Left forelimb (tissue), 1 donor: ENCODE measurements around the gene SDR9C7.
"Not testable (repeated sequence)": the region's sequence is repeated elsewhere in the genome, so short reads cannot be mapped to it uniquely, and the experiment has no call there.

Source experiments
- DNase-seq: peaks from one replicate; pipeline ENCODE4 v3.0.0-alpha.2; 2018; ENCODE audit warnings: low spot score

SDR9C7 gene

GRCh38 chr12:56933826-56934625 lies at the start of gene SDR9C7:
Gene SDR9C7 (minus strand): TSS chr12:56934408. CDS start chr12:56934261, 147 bp downstream.
- DNase-seq = peak; percentile 47

DNA sequence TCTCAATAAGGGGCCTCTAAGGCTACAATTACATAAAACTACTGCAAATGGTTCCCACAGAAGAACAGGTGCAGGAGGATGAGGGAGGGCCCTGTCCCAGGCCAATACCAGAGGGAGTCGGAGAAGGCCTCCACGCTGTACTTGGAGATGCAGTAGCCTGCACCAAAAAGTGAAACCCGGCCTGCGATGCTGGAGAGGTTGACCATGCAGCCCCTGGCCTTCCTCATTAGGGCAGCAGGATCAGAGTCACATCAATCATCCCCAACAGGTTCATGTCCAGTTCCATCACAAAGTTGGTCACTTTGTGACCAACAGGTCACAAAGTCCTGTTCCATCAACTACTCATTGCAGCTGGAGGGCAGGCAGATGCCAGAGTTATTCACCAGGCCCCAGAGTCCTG lies 49.2 kb upstream of the SDR9C7 start:
- no peak for DNase-seq

DNA sequence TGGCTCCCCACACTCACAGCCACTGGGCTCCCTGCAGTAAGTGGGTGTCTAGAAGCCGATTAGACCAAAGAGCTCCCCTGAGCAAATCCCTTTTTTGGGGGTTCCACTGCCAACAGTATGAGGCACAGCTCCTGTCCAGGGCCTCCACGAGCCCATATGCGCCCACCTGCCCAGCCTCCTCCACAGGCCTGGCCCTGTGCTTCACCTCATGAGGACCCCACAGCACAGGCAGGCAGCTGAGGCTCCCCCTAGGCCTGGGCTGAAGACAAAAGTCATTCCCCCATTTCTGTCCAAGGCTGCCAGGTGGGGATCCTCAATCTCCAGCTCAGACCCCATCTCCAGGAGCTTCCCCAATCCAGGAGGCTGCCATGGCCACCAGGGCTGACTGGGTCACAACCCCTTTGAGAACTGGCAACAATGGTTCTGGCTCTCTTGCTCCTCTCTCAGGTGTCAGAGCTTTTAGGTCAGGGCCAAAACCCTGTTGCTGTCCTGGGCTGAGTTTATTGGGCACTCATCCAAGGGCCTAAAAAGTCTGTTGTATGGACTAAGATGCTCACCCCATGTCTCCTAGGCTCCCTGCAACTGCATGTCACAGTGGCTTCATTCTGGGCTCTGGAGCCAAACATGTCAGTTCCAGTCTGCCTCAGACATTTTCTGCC lies 48.5 kb upstream of the SDR9C7 start:
- DNase-seq = not testable (repeated sequence)

- no peak for DNase-seq
These were observed 46.8 kb upstream of the SDR9C7 start for GRCh38 chr12:56980941-56981530.

GRCh38 chr12:56980268-56980667 lies 46.1 kb upstream of the SDR9C7 start:
- DNase-seq = no peak

DNA sequence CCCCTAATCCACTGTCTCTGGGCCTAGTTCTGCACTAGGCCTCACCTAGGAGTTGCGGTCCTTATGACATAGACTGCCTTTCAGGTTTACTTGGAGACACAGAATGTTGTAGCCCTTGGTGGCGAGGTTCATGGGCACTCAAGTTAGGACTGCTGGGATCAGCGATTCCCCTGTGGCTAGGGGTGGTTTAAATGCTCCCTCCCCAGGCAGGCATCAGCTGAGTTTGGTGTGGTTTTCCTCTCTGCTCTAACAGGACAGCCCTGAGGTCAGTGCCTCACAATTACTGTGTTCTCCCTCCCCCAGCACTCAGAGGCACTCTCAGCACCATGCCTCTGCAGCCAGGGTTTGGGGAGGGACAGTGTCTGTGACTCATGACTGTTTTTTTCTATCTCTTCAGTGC lies 45.4 kb upstream of the SDR9C7 start:
- DNase-seq = no peak

- no peak for DNase-seq
These were observed 44.4 kb upstream of the SDR9C7 start for GRCh38 chr12:56978397-56979138.

- not testable (repeated sequence) for DNase-seq
These were observed 43.2 kb upstream of the SDR9C7 start for GRCh38 chr12:56977361-56977760.

GRCh38 chr12:56974224-56974623 lies 40.0 kb upstream of the SDR9C7 start:
- not testable (repeated sequence) for DNase-seq

DNA sequence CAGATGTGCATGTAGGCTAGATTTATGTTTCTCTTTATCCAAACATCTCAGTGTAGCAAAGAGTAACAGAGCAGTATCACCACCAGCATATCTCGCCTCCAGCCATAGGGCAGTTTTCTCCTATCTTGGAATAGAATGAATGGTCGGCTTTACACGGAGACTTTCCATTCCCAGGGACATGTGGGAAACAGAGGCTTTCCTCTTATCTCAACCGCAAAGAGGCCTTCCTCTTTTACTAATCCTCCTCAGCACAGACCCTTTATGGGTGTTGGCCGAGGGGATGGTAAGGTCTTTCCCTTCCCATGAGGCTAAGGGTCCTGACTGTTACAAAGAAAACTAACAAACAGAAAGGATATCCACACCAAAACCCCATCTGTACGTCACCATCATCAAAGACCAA lies 34.7 kb upstream of the SDR9C7 start:
- not testable (repeated sequence) for DNase-seq

DNA sequence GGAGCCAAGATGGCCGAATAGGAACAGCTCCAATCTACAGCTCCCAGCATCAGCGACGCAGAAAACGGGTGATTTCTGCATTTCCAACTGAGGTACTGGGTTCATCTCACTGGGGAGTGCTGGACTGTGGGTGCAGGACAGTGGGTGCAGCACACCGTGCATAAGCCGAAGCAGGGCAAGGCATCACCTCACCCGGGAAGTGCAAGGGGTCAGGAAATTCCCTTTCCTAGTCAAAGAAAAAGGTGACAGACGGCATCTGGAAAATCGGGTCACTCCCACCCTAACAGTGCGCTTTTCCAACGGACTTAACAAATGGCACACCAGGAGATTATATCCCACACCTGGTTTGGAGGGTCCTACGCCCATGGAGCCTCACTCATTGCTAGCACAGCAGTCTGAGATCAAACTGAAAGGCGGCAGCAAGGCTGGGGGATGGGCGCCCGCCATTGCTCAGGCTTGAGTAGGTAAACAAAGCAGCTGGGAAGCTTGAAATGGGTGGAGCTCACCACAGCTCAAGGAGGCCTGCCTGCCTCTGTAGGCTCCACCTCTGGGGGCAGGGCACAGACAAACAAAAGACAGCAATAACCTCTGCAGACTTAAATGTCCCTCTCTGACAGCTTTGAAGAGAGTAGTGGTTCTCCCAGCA lies 31.9 kb upstream of the SDR9C7 start:
- not testable (repeated sequence) for DNase-seq

GRCh38 chr12:56965124-56965523 lies 30.9 kb upstream of the SDR9C7 start:
- not testable (repeated sequence) for DNase-seq

DNA sequence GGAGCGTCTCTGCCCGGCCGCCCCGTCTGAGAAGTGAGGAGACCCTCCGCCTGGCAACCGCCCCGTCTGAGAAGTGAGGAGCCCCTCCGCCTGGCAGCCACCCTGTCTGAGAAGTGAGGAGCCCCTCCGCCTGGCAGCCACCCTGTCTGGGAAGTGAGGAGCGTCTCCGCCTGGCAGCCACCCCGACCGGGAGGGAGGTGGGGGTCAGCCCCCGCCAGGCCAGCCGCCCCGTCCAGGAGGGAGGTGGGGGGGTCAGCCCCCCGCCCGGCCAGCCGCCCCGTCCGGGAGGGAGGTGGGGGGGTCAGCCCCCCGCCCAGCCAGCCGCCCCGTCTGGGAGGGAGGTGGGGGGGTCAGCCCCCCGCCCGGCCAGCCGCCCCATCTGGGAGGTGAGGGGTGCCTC lies 29.3 kb upstream of the SDR9C7 start:
- not testable (repeated sequence) for DNase-seq

- not testable (repeated sequence) for DNase-seq
These were observed 28.0 kb upstream of the SDR9C7 start for GRCh38 chr12:56962247-56962646.

- DNase-seq = no peak
These were observed 24.2 kb upstream of the SDR9C7 start for GRCh38 chr12:56958422-56958821.

DNA sequence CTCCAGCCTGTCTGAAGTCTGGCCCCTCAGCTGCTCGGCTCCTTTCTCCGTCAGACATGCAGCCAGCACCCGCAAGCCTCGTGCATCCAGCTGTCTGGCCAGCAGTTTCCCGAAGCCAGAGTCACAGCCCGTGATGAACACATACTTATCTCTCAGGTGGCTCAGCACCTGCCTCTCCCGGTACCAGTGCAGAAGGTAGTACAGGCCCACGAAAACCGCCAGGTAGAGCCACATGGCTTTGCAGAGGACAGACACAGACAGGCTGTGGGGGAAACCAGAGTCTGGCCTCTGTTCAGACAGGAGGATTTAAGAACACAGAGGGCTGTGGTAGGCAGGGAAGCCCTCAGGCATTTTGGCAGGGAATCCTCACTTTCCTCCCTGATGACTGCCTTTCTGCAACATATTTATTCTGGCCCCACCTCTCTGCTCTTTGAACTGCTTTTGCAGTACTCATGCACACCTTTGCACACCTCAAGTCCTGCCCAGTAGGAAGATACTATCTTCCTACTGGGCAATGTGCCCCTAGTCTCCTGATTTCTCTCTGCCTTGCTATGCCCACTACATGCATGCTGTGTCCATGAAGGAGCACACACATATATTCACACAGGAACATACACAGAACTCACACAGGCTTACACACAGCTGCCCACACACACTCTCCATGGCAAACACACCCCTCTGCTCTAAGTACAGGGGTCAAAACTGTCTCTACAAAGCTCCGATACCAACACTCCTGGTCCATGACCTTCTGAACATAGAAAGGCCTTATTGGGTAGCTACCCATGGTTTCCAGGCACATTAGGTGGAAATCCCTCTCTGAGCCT lies 23.2 kb upstream of the SDR9C7 start, which contains the start of gene RDH16:
Gene RDH16 (minus strand): TSS at position 380 of the 824 bp plus-strand sequence. CDS start 146 bp downstream, at position 234.
- no peak for DNase-seq

- no peak for DNase-seq
These were observed 21.5 kb upstream of the SDR9C7 start for GRCh38 chr12:56955631-56956256.

DNA sequence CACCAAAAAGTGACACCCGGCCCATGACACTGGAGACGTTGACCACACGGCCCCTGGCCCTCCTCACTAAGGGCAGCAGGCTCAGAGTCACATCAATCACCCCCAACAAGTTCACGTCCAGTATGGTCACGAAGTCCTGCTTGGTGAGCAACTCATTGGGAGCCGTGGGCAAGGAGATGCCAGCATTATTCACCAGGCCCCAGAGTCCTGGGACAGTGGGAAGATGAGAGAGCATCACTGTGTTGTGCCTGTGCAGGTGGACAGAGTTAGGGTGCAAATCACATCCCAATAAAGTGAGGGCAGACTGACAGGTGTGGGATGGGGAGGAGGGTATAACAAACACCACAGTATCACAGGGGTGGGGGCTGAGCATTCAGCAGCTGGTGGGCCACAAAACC lies 20.7 kb upstream of the SDR9C7 start:
- no peak for DNase-seq

GRCh38 chr12:56954057-56954957 lies 20.1 kb upstream of the SDR9C7 start:
- DNase-seq = no peak
